GM10248 (cell line): ENCODE results near the gene DDX11.
"Not testable (repeated sequence)": the region's sequence is repeated elsewhere in the genome, so short reads cannot be mapped to it uniquely, and the experiment has no call there.

Source experiments
- CTCF ChIA-PET: fragments of 300-600 bp; sonication (Branson Sonifier 250); formaldehyde crosslinking; extraction: SDS; loops from one replicate; lab custom pipeline; 2021; ENCODE audit warnings: antibody characterized with exemption; lab: Yijun Ruan, JAX
- POLR2A ChIA-PET: fragments of 350-650 bp; sonication (Branson Sonifier 250); formaldehyde crosslinking; extraction: SDS; loops from one replicate; lab custom pipeline; 2020; ENCODE audit warnings: antibody characterized with exemption; lab: Yijun Ruan, JAX
- DNase-seq: peaks from one replicate; pipeline ENCODE4 v3.0.0; 2012; ENCODE audit errors: extremely low spot score
- TF ChIP-seq, protein P1 (sequence below): IDR thresholded peaks from 2 replicates; pipeline ENCODE4 v1.5.1; 2012; ENCODE audit warnings: mild to moderate bottlenecking, low read depth; ENCODE audit errors: extremely low read depth, missing control alignments, control extremely low read depth

The DDX11 gene

DNA sequence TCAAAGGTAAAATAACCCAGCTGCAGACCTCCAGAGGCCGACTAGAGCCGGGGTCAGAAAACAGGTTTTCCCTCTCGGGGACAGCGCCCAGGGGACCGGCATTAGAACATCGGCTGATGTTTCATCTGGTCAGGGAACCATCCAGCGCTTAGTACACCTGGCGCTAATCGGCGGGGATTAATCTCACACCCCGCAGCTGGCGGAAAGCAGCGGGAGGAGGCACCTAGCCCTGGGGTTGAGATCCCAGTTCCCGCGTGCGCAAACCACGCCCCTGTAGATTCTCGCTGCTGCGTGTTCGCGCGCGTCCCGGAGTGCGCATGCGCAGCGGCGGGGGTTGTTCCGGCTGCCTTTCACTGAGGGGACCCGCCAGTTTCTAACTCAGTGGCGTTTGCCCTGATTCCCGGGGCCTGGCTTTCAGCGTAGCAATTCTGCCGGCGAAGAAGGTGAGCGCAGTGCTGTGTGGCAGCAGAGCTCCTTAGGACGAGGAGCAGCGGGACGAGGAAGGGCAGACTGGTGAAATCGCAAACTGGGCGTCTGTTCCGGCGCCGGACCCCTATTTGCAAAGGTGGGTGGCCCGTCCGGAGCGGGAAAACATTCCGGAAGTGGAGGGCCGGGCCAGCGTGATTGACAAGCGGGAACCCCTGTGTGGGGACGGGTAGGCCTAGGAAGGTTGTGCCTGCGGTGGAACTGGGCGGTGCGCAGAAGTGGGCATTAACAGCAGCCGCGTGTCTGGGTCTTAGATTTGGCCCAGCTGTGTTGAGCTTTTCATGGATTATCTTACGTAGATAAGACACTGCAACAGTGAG, at the start of gene DDX11:
Gene DDX11, plus strand, starts transcription at position 334 of the 806 bp plus-strand sequence. CDS start 4,534 bp downstream, outside the sequence.
- POLR2A ChIA-PET, CTCF ChIA-PET: not testable (repeated sequence)
- peak; percentile 88 for DNase-seq

DNA sequence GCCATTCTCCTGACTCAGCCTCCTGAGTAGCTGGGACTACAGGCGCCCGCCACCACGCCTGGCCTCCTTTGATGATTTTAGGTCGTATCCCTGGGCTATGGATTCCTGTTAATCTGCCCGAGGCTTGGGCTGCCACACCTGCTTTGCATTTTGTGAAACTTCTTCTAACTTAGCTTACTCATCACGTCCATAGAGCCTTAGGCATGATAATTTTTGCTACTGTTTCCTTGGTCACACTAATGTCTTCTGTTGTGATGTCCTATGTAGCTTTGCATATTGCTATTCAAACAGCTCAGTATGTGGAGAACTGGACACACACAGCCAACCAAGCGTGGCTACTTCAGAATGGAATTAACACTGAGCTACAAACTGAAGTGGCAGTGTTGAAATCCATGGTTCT, 47.5 kb upstream of the DDX11 start:
- CTCF ChIA-PET = interaction anchor here (1.0 kb wide), 1 partner anchor 11 kb away, joined by 3 read pairs; no protein-coding TSS in a partner anchor
- no peak for DNase-seq
- POLR2A ChIA-PET = no interaction called here
- TF ChIP-seq, protein P1, sequence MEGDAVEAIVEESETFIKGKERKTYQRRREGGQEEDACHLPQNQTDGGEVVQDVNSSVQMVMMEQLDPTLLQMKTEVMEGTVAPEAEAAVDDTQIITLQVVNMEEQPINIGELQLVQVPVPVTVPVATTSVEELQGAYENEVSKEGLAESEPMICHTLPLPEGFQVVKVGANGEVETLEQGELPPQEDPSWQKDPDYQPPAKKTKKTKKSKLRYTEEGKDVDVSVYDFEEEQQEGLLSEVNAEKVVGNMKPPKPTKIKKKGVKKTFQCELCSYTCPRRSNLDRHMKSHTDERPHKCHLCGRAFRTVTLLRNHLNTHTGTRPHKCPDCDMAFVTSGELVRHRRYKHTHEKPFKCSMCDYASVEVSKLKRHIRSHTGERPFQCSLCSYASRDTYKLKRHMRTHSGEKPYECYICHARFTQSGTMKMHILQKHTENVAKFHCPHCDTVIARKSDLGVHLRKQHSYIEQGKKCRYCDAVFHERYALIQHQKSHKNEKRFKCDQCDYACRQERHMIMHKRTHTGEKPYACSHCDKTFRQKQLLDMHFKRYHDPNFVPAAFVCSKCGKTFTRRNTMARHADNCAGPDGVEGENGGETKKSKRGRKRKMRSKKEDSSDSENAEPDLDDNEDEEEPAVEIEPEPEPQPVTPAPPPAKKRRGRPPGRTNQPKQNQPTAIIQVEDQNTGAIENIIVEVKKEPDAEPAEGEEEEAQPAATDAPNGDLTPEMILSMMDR = no peak

DNA sequence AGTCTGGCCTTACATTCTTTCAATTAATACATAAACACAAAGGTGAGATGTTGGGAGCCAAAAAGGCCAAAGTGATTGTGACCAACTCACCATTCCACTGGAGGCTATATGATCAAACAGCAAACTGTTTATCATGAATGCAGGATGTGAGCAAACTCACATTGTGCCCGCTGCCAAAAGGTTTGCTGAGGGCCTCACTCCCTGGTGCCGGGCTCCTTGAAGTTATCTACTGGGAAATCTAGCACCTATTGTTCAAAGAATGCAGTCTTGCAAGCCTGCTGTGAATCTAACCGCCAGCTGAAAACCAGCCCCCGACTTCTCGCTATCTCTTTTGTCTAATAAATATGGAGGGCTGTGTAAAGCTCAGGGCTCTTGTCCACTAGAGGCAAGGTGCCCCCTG, 46.7 kb upstream of the DDX11 start:
- POLR2A ChIA-PET, DNase-seq: not testable (repeated sequence)
- CTCF ChIA-PET = interaction anchor here (1.0 kb wide), 1 partner anchor 10 kb away, joined by 3 read pairs; no protein-coding TSS in a partner anchor

DNA sequence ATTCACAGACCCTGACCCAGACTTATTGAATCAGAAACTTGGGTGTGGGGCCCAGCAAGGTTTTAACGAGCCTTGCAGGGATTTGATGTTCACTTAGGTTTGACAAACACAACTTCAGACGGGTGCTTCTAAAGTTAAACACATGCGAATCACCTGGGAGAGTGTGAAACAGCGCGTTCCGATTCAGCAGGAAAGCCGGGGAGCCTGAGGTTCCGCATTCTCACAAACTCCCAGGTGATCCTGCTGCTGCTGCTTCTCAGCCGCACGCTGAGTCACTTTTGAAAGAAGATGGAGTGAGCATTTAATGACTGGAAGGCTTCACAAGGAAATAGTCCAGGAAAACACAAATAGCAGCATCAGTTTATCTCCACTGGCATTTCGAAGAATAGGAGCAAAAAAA, 44.2 kb upstream of the DDX11 start:
- TF ChIP-seq, protein P1 = no peak
- no peak for DNase-seq
- ChIA-PET CTCF (interaction anchor here (2.6 kb wide), 1 partner anchor 18 kb away, joined by 9 read pairs; no protein-coding TSS in a partner anchor), POLR2A (no interaction called here)

DNA sequence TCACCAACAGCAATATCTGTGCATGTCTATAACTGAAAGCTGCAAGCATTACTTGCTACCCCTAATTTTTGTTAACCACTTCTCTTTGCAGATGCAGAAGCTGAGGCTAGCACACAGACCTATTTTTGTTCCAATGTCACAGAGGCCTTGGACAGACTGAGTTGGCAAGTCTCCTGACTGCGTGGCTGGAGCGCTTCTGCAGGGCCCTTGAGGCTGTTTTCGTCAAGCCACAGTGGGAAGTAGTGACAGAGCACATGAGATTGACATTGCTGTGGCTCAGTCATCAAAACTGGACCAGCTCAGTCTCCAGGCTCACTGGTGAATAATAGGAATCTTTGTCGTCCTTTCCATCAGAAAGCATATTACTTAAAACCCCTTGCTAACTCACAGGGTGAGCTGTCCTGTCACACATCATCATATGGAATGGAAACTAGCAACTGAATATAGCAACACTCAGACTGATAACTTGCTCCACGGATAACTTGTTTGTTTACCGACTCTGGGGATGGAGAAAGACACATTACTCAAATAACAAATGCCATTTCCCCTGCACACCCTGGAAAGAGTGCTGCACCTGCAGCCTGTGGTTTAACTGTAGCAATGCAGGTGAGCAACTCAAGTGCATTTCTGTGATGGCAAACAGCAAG, 43.6 kb upstream of the DDX11 start:
- TF ChIP-seq, protein P1 = no peak
- POLR2A ChIA-PET = no interaction called here
- CTCF ChIA-PET = interaction anchor here (2.6 kb wide), 1 partner anchor 18 kb away, joined by 9 read pairs; no protein-coding TSS in a partner anchor
- DNase-seq = no peak

DNA sequence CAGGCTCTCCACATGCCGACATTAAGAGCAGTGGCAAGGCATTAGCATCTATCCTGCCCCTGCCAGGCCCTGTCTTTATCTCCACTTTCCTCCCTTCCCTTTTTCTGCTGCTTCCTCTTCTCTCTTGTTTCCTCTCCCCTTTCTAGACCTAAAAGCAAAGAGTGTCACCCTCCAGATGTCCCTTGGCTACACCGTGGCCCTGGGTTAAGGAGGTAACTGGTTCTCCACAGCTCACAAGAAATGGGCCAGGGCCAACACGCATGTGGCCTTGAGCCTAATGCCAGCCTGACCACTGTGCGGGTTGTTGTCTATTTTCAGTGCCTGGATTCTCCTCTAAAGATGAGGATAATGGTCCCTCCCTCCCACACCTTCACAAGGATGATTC, 41.7 kb upstream of the DDX11 start:
- POLR2A ChIA-PET = no interaction called here
- TF ChIP-seq, protein P1 = no peak
- CTCF ChIA-PET = interaction anchor here (1.0 to 2.6 kb wide), 3 partner anchors 12 to 185 kb away, joined by 3 to 9 read pairs (median 3); no protein-coding TSS in a partner anchor
- DNase-seq = no peak

DNA sequence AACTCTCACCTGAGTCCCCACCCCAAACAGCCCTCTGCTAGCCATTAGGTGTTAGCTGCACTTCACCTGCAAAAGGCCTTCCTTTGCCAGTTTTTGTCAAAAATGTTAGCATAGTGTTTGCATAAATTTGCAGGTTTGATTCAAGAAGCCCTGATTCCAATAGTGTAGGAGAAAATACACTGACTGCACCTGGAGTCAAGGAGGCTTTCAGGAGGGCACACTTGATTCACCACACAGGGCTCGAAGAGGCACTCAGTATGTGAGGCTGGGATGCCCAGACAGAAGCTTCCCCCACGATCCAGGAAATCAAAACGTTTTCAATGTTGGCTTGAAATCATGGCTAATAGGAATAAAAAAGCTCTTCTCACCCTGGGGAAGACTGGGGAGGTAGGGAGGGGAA, 40.5 kb upstream of the DDX11 start:
- TF ChIP-seq, protein P1 = no peak
- ChIA-PET CTCF (no interaction called here), POLR2A (no interaction called here)
- DNase-seq = no peak
